Esophagus squamous epithelium (tissue), 5 donors: Measurements from ENCODE around the gene FAM241A. TPM values are rescaled to one million over a fixed set of nuclear protein-coding genes. Genes with fewer than 3 reads are reported as not detected.

Experiments used
- DNase-seq: peaks from one replicate; lab custom pipeline; 2025; lab: John Stamatoyannopoulos, UW
- H3K27ac ChIP-seq, 4 donors: fragments of 200-600 bp; sonication (generic); one replicate each; pipeline ENCODE4 v1.5.1; 2016 to 2019; ENCODE audit warnings: mild to moderate bottlenecking in 1 of 4
- H3K27me3 ChIP-seq, 4 donors: fragments of 200-600 bp; sonication (generic); 1 replicate in 3 of 4; 2 replicates in 1 of 4; pipeline versions ENCODE4 v1.5.1 to v1.6.0; 2017 to 2021; ENCODE audit warnings: antibody characterized with exemption in 1 of 4
- H3K36me3 ChIP-seq, 3 donors: fragments of 200-600 bp; sonication (generic); one replicate each; pipeline ENCODE4 v1.5.1; 2016 to 2019
- H3K4me1 ChIP-seq, 3 donors: fragments of 200-600 bp; sonication (generic); one replicate each; pipeline ENCODE4 v1.5.1; 2017 to 2019
- H3K4me3 ChIP-seq, 4 donors: fragments of 200-600 bp; sonication (generic); 1 replicate in 3 of 4; 2 replicates in 1 of 4; pipeline ENCODE4 v1.5.1; 2016 to 2019; ENCODE audit warnings: mild to moderate bottlenecking in 2 of 4, moderate library complexity in 1 of 4
- H3K9me3 ChIP-seq, 3 donors: fragments of 200-600 bp; sonication (generic); one replicate each; pipeline ENCODE4 v1.5.1; 2016 to 2019
- CTCF ChIP-seq, 6 experiments: fragments of 450-650 bp in 4 of 6; fragments of 200-600 bp in 2 of 6; sonication (generic) in 2 of 6; IDR thresholded peaks; one replicate each; pipeline ENCODE4 v1.5.1; 2016 to 2019; ENCODE audit warnings: antibody characterized with exemption in 6 of 6, mild to moderate bottlenecking in 4 of 6, moderate library complexity in 4 of 6
- POLR2A ChIP-seq, 4 donors: fragments of 450-650 bp; IDR thresholded peaks; one replicate each; pipeline ENCODE4 v1.6.1; 2017; ENCODE audit warnings: antibody characterized with exemption in 4 of 4, mild to moderate bottlenecking in 4 of 4, moderate library complexity in 3 of 4
- WGBS, 2 donors: methylation state at CpG; one replicate each; pipeline ENCODE4 v1.1.5; 2018; 5-methylcytosine and 5-hydroxymethylcytosine counted together
- intact Hi-C: fragments of 100-400 bp; cut with DNase I; formaldehyde crosslinking; loops from one replicate; pipeline ENCODE4 v1.15.0; 2022
- total RNA-seq, 4 donors: library from RNA; depleted of rRNA; stranded (reverse); fragments of >200 nt; gene quantifications; one replicate each; pipeline ENCODE4 v1.1.0, GENCODE V29; 2016
- donor health status: DM: yes; HTN: yes; CAD: no.

Gene FAM241A
- total RNA-seq, 4 donors from 2014 or later, result 1.3 to 4.7 (median 4.0) TPM

DNA sequence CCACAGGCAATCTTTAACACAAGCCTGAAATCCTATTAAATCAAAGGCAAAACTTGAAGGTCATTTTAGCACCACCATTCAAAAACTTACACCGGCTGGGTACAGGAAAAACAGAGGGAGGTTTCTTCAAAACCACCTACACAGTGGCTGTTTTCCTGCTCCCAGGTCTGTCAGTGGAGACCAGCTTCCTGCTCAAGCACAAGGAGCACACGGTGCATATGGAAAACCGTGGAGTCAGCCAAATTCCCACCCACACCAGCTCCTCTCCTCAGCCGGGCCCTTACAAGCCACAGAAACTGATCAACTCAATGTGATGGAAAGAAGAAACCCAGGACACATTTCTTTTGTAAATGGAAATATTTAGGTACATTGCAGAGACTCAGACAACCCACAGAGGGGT, 14.3 kb upstream of the FAM241A start:
- intact Hi-C loops, result no loop called here
- H3K4me3 ChIP-seq, result no peak overlapping the region
- WGBS, 2 donors, result 21 to 22% methylated on average over 2 to 4 of the region's 4 CpGs
- no peaks in the 10 kb centered on the region for H3K36me3 ChIP-seq
- H3K9me3 ChIP-seq, result no peaks in the 10 kb centered on the region
- TF ChIP-seq CTCF (IDR thresholded peaks at IDR 0.05) (no peak), POLR2A (IDR thresholded peaks at IDR 0.05) (no peak)
- no peak for DNase-seq
- no peaks in the 10 kb centered on the region for H3K27me3 ChIP-seq
- H3K4me1 ChIP-seq, result peaks cover 0 to 6% (median 0%) of the 10 kb centered on the region in 3 donors
- H3K27ac ChIP-seq, result no peak overlapping the region

DNA sequence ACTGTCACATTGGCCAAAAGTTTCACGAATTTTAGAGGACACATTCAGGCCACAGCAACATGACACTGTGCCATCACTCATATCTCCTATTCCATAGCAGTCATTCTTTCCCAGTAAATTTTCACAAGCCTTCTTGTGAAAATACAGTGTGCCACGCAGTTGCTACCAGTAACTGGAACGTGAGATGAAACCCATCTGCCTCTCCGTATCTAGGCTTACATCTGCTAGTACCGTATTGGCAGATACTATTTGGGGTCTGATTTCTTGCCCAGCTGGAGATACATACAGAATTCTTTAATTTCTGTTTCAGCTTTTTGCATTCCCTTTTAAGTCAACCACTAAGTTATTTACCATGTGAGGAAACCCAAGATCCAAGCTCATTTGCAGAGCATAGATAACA, 8.7 kb upstream of the FAM241A start:
- no peak overlapping the region for H3K27ac ChIP-seq
- 84 to 90% methylated on average over 4 to 5 of the region's 5 CpGs for WGBS, 2 donors
- intact Hi-C loops, result no loop called here
- TF ChIP-seq POLR2A (IDR thresholded peaks at IDR 0.05), result no peak
- no peak for TF ChIP-seq CTCF (IDR thresholded peaks at IDR 0.05)
- no peak for DNase-seq
- no peaks in the 10 kb centered on the region for H3K9me3 ChIP-seq
- no peaks in the 10 kb centered on the region for H3K27me3 ChIP-seq
- no peak overlapping the region for H3K4me3 ChIP-seq
- H3K4me1 ChIP-seq, result peaks cover 0 to 7% (median 0%) of the 10 kb centered on the region in 3 donors
- H3K36me3 ChIP-seq, result no peaks in the 10 kb centered on the region

DNA sequence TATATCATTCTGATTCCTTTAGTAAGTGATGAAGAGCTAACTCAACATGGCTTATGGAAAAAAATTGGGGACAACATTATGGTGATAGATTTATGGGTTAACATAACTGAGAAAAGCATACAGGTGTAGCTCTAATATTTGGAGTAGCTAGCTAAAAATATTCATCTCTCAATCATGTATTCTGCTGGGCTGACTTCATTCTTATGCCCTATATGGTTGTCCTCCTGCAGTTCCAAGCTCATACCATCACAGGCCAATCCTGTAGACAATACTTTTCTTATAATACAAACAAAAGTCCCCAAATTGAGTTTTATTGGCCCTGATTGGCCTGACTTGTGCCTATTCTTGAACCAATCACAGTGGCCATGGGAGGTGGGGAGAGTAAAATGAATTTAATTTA, 6.7 kb upstream of the FAM241A start:
- intact Hi-C loops, result no loop called here
- Histone ChIP-seq H3K27me3 (no peaks in the 10 kb centered on the region), H3K27ac (no peak overlapping the region), H3K4me3 (no peak overlapping the region), H3K4me1 (peaks cover 0 to 12% (median 0%) of the 10 kb centered on the region in 3 donors), H3K9me3 (no peaks in the 10 kb centered on the region), H3K36me3 (no peaks in the 10 kb centered on the region)
- DNase-seq, result no peak
- TF ChIP-seq CTCF (IDR thresholded peaks at IDR 0.05) (no peak), POLR2A (IDR thresholded peaks at IDR 0.05) (no peak)

DNA sequence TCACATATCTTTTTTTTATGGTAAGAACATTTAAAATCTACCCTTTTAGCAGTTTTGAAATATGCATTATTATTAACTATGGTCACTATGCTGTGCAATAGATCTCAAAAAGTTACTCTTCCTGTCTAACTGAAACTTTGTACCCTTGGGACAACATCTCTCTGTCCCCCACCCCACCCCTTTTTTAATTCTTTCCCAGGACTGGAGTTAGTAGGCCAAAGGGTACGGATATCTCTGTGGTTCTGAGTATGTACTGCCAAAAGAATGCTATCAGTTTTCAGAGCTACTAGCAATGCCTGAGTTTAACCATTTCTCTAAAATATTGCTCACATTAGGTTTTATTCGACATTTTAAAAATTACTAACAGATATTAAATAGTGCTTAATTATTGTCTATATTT, 4.7 kb upstream of the FAM241A start:
- Histone ChIP-seq H3K27me3 (no peaks in the 10 kb centered on the region), H3K27ac (peak overlapping the region in 1 of 4 donors; percentile 32), H3K4me3 (no peak overlapping the region), H3K9me3 (no peaks in the 10 kb centered on the region), H3K4me1 (peaks cover 0 to 17% (median 0%) of the 10 kb centered on the region in 3 donors), H3K36me3 (no peaks in the 10 kb centered on the region)
- no peak for DNase-seq
- WGBS, 2 donors, result 73% methylated on average over 2 of the region's 2 CpGs
- TF ChIP-seq CTCF (IDR thresholded peaks at IDR 0.05) (no peak), POLR2A (IDR thresholded peaks at IDR 0.05) (no peak)
- intact Hi-C loops, result loop anchor here (10.0 kb wide), 1 partner anchor 84 kb away; no protein-coding TSS in a partner anchor

GRCh38 chr4:112141366-112142138, 3.7 kb upstream of the FAM241A start:
- no peak overlapping the region for H3K4me3 ChIP-seq
- no peak for TF ChIP-seq POLR2A (IDR thresholded peaks at IDR 0.05)
- no peak for TF ChIP-seq CTCF (IDR thresholded peaks at IDR 0.05)
- H3K4me1 ChIP-seq, result peaks cover 0 to 23% (median 2%) of the 10 kb centered on the region in 3 donors
- peak overlapping the region in 3 of 4 donors; percentile 25 to 69 (median 32) for H3K27ac ChIP-seq
- WGBS, 2 donors, result 61 to 69% methylated on average over 6 of the region's 6 CpGs
- no peaks in the 10 kb centered on the region for H3K9me3 ChIP-seq
- intact Hi-C loops, result loop anchor here (10.0 kb wide), 1 partner anchor 83 kb away; no protein-coding TSS in a partner anchor
- no peaks in the 10 kb centered on the region for H3K36me3 ChIP-seq
- no peaks in the 10 kb centered on the region for H3K27me3 ChIP-seq
- DNase-seq, result no peak
